ENCODE data around the gene PCCA. TPM values are rescaled to one million over a fixed set of nuclear protein-coding genes. Genes with fewer than 3 reads are reported as not detected.
"Not testable (repeated sequence)": the region's sequence is repeated elsewhere in the genome, so short reads cannot be mapped to it uniquely, and the experiment has no call there.

Gene PCCA
- total RNA-seq, 1 donor from 2014 or later = 7.7 TPM

- intact Hi-C loops (cut with micrococcal nuclease) = no loop called here
These were observed 471.7 kb downstream of the PCCA start for GRCh38 chr13:100560498-100561157.

- intact Hi-C loops (cut with micrococcal nuclease) = no loop called here
These were observed 472.2 kb downstream of the PCCA start for GRCh38 chr13:100561158-100561499.

GRCh38 chr13:100561599-100562204, 472.8 kb downstream of the PCCA start:
- intact Hi-C loops (cut with micrococcal nuclease) = no loop called here

DNA sequence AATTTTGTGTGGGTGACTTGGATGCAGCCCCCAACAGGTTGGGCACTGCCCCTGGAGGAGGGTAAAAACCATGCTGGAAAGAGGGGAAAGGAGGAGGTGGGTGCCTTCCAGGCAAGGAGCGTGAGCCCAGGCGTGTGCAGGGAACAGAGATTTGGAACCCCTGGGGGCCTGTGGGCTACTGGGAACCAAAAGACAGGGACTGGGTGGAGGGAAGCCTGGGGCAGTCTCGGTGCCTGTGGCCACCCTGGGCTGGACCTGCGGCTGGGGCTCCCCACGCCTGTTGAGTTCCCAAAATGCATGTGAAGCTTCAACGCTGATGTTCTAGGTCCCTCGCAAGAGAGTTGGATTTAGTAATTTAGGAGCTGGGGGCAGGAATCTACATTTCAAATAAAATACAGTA, 474.9 kb downstream of the PCCA start:
- intact Hi-C loops (cut with micrococcal nuclease) = no loop called here

- intact Hi-C loops (cut with micrococcal nuclease) = no loop called here
These were observed 475.7 kb downstream of the PCCA start for GRCh38 chr13:100564444-100565223.

DNA sequence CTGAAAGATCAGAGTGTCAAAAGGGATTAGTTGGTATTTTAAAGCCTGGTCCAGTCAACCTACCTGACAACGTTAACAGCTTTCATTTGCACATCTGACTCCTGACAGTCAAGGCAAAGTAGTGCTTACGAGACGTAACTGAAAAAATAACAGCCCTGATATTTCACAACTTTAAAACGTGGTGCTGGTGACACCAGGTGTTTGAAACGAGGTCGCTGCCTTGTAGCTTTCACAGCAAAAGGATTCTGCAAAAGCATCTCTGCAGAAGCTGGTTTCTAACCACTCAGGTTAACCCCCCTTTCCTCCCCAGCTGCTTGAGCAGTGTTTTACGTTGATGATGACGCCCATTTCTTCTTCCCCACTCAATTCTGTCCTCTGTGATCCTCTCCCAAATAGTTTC, 476.4 kb downstream of the PCCA start:
- intact Hi-C loops (cut with micrococcal nuclease) = no loop called here

GRCh38 chr13:100566543-100566942, 477.6 kb downstream of the PCCA start:
- intact Hi-C loops (cut with micrococcal nuclease) = no loop called here

DNA sequence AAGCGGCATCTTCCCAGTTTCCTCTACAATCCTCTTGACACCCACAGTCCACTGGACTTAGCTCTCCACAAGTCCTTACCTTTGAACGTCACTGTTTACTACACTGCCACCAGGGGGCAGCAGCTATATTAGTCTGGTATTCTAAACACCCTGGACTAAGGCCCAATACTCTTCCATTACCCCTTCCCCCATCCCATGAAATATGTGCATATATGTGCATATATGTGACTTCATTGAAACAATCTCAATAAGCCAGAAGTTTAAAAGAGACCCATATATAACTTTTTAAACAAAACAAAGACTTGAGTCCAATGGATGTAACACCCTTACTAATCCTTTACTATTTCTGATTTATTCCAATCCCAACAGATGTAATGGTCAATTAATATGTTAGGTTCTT, 484.2 kb downstream of the PCCA start:
- intact Hi-C loops (cut with micrococcal nuclease) = loop anchor here (1.0 to 2.0 kb wide), 5 partner anchors 15 to 554 kb away; partner anchors contain the start of gene GGACT

DNA sequence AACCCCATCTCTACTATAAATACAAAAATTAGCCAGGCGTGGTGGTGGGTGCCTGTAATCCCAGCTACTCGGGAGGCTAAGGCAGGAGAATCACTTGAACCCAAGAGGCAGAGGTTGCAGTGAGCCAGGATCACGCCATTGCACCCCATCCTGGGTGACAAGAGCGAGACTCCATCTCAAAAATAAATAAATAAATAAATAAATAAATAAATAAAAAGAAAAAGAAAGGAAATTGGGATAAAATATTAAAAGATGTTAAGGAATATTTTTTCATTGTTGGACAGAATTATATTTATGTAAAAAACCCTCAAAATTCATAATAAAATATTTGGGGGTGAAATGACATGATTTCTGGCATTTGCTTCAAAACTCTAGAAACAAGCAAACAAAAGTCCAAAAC, 488.3 kb downstream of the PCCA start:
- intact Hi-C loops (cut with micrococcal nuclease) = not testable (repeated sequence)

Other genes starting within 250 kb of the PCCA start
- gene ZIC5, start 117.3 kb upstream of the PCCA start, total RNA-seq = not detected in 2 replicates
- gene ZIC2, start 107.3 kb upstream of the PCCA start, total RNA-seq = not detected in 2 replicates

All from T-helper 2 cell treated with Interferon-gamma antibody and Interleukin-4, amounts not matched to agents 100 ng/mL and 5 ng/mL, for 36 hours (primary cell).